Heart left ventricle (tissue), 16 donors: ENCODE data around the gene LRP2. TPM values are rescaled to one million over a fixed set of nuclear protein-coding genes. Genes with fewer than 3 reads are reported as not detected.

ENCODE experiments used
- ATAC-seq, 4 donors: fragments of 200-7000 bp; cut with Tn5 transposase; one replicate each; pipeline ENCODE4 v1.9.1; 2020 to 2022; ENCODE audit warnings: moderate library complexity in 4 of 4, mild to moderate bottlenecking in 3 of 4, moderate number of reproducible peaks in 1 of 4
- DNase-seq, 5 donors: peaks; one replicate each; pipeline ENCODE4 v3.0.0-alpha.2; 2020
- H3K27ac ChIP-seq, 12 donors: fragments of 200-600 bp; sonication (generic) in 4 of 12; one replicate each; pipeline versions ENCODE4 v1.5.0 to v1.8.0; 2016 to 2022; ENCODE audit warnings: mild to moderate bottlenecking in 2 of 12
- H3K27me3 ChIP-seq, 9 donors: fragments of 200-600 bp; sonication (generic) in 2 of 9; one replicate each; pipeline versions ENCODE4 v1.5.1 to v1.8.0; 2016 to 2022; ENCODE audit warnings: mild to moderate bottlenecking in 3 of 9
- H3K36me3 ChIP-seq, 9 donors: fragments of 200-600 bp; sonication (generic) in 2 of 9; one replicate each; pipeline versions ENCODE4 v1.5.0 to v1.8.0; 2018 to 2022; ENCODE audit warnings: mild to moderate bottlenecking in 2 of 9
- H3K4me1 ChIP-seq, 12 donors: fragments of 200-600 bp; sonication (generic) in 4 of 12; one replicate each; pipeline versions ENCODE4 v1.5.0 to v1.8.0; 2016 to 2022; ENCODE audit warnings: mild to moderate bottlenecking in 3 of 12
- H3K4me3 ChIP-seq, 12 donors: fragments of 200-600 bp; sonication (generic) in 4 of 12; one replicate each; pipeline versions ENCODE4 v1.5.0 to v1.8.0; 2017 to 2022; ENCODE audit warnings: mild to moderate bottlenecking in 9 of 12, moderate library complexity in 4 of 12
- H3K9me3 ChIP-seq, 12 donors: fragments of 200-600 bp; sonication (generic) in 4 of 12; one replicate each; pipeline versions ENCODE4 v1.5.0 to v1.8.0; 2016 to 2022; ENCODE audit warnings: mild to moderate bottlenecking in 1 of 12
- POLR2A ChIP-seq, 2 donors: fragments of 450-650 bp; IDR thresholded peaks; one replicate each; pipeline ENCODE4 v1.6.1; 2017; ENCODE audit warnings: antibody characterized with exemption in 2 of 2, mild to moderate bottlenecking in 2 of 2, moderate library complexity in 2 of 2
- WGBS, 4 donors: extraction: QIAGEN DNeasy Blood & Tissue Kit in 2 of 4; methylation state at CpG; one replicate each; pipeline versions ENCODE4 v1.1.5 to v1.1.7; 2013 to 2018; 5-methylcytosine and 5-hydroxymethylcytosine counted together
- intact Hi-C, 10 donors: fragments of 100-400 bp; cut with DNase I; formaldehyde crosslinking; loops; one replicate each; pipeline versions ENCODE4 v1.11.1 to v1.14.2; 2022
- polyA plus RNA-seq, 2 donors: library from polyadenylated mRNA; stranded (reverse); fragments of 200-250 nt; gene quantifications; one replicate each; pipeline ENCODE4 v1.2.3, GENCODE V29; 2013
- total RNA-seq, 9 donors: library from RNA; depleted of rRNA in 2 of 9; stranded (reverse); fragments of >200 nt in 2 of 9; fragmentation: NEBNext Ultra II Directional in 3 of 9; extraction: Animal tissue kit (Norgen Biotek cat#: 25700) in 3 of 9; gene quantifications; one replicate each; pipeline versions ENCODE4 v1.1.0 to v1.2.4, GENCODE V29; 2016 to 2023
- TF ChIP-seq, protein P1 (sequence below), 12 donors: fragments of 200-600 bp; sonication (generic) in 4 of 12; IDR thresholded peaks; one replicate each; pipeline versions ENCODE4 v1.5.0 to v1.8.0; 2018 to 2022; ENCODE audit warnings: antibody characterized with exemption in 12 of 12, mild to moderate bottlenecking in 5 of 12
- donor health status: ischemic (EF 13 %, LVEDD 7.1; RV severe dilation, severe dysfunction).
- donor health status: healthy with polysubstance abuse.
- donor health status: DM: no; HTN: yes; CAD: no.
- donor health status: DM: no; HTN: no; CAD: no.
- donor health status: ischemic (EF 25% LVEDD 6.9; RV normal size, moderate dysfunction).
- donor health status: ischemic (EF 25% LVEDD 5.7; RV mildly dilated, moderate dysfunction).
- donor health status: healthy.
- donor health status: DM: yes; HTN: yes; CAD: no.
- donor health status: ischemic (EF 35%, LVEDD 5.7; RV mildly dilated, moderate dysfunction).
- donor health status: nonischemic (EF 11% LVEDD 7.7; RV severe dilation, severe dysfunction).
- donor health status: DM: yes; HTN: yes; CAD: no.
- donor health status: PGD.
- donor health status: ischemic (EF 29% LVEDD 5.4; RV normal size, mild dysfunction).
- donor health status: nonischemic (EF 23%, LVEDD 6.1; RV moderate dilation, normal function).

LRP2 gene
- total and polyA plus RNA-seq, 11 donors: 0.01 to 13.6 (median 0.09) TPM; not detected in 5

DNA sequence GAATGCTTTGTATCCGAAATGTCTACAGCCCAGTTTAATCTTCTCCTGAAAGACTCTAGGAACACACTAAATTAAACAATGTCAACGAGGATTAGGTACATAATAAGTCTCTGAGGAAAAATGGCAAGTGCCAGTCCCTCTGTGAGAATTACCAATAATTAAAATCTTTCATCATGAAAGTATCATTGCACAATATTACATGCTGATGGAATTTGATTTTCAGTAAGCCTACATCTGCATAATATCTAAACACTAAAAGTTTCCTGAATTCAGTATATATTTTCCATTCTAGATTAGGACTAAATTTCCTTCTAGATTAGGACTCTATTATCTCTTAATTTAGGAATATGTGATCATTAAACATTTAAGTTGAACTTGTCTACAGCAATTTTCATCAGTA, 132.1 kb downstream of the LRP2 start:
- Histone ChIP-seq H3K27ac (no peak overlapping the region), H3K27me3 (peaks cover 0 to 4% (median 0%) of the 10 kb centered on the region in 9 donors), H3K4me1 (no peaks in the 10 kb centered on the region), H3K9me3 (no peaks in the 10 kb centered on the region), H3K36me3 (no peaks in the 10 kb centered on the region), H3K4me3 (no peak overlapping the region)
- ATAC-seq: no peak
- WGBS, 4 donors: 63 to 67% (median 63%) methylated on average over 2 of the region's 2 CpGs
- DNase-seq: no peak
- TF ChIP-seq POLR2A (IDR thresholded peaks at IDR 0.05): no peak
- TF ChIP-seq, protein P1, sequence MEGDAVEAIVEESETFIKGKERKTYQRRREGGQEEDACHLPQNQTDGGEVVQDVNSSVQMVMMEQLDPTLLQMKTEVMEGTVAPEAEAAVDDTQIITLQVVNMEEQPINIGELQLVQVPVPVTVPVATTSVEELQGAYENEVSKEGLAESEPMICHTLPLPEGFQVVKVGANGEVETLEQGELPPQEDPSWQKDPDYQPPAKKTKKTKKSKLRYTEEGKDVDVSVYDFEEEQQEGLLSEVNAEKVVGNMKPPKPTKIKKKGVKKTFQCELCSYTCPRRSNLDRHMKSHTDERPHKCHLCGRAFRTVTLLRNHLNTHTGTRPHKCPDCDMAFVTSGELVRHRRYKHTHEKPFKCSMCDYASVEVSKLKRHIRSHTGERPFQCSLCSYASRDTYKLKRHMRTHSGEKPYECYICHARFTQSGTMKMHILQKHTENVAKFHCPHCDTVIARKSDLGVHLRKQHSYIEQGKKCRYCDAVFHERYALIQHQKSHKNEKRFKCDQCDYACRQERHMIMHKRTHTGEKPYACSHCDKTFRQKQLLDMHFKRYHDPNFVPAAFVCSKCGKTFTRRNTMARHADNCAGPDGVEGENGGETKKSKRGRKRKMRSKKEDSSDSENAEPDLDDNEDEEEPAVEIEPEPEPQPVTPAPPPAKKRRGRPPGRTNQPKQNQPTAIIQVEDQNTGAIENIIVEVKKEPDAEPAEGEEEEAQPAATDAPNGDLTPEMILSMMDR (IDR thresholded peaks at IDR 0.05): no peak
- intact Hi-C loops: no loop called here

- H3K4me1 ChIP-seq: no peaks in the 10 kb centered on the region
- intact Hi-C loops: loop anchor here in 4 of 10 donors (10.0 kb wide), 1 partner anchor 265 kb away; no protein-coding TSS in a partner anchor
Measured at GRCh38 chr2:169229590-169229989, 132.7 kb downstream of the LRP2 start.

DNA sequence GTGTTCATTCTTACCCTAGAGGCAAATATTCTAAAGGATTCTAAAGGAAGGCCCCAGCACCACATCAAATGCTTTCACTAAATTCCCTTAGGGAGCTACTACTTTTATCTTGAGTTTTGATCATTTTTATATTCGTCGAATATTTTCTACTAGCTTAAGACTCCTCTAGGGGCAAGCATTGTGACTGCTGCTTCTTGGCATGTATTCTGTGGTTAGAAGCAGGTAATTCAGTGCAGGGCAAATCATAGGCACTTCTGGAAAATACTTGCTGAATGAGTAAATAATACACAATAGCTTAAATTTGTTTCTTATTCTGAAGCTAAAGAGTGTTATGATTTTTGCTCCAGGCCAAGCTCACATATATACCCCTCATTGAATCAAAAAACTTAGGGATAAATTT, 136.4 kb downstream of the LRP2 start:
- Histone ChIP-seq H3K4me3 (no peak overlapping the region), H3K4me1 (no peaks in the 10 kb centered on the region), H3K9me3 (no peaks in the 10 kb centered on the region), H3K36me3 (no peaks in the 10 kb centered on the region), H3K27ac (no peak overlapping the region), H3K27me3 (peaks cover 0 to 4% (median 0%) of the 10 kb centered on the region in 9 donors)
- 88 to 92% (median 88%) methylated on average over 2 of the region's 2 CpGs for WGBS, 4 donors
- ATAC-seq (no peak), DNase-seq (no peak)
- TF ChIP-seq, protein P1 (IDR thresholded peaks at IDR 0.05): no peak
- TF ChIP-seq POLR2A (IDR thresholded peaks at IDR 0.05): no peak
- intact Hi-C loops: loop anchor here in 4 of 10 donors (10.0 kb wide), 1 partner anchor 261 kb away; no protein-coding TSS in a partner anchor

More at GRCh38 chr2:169229590-169229989, 132.7 kb downstream of the LRP2 start:
- Histone ChIP-seq H3K27me3 (peaks cover 0 to 4% (median 0%) of the 10 kb centered on the region in 9 donors), H3K36me3 (no peaks in the 10 kb centered on the region), H3K4me3 (no peak overlapping the region), H3K27ac (no peak overlapping the region), H3K9me3 (no peaks in the 10 kb centered on the region)
- no peak for DNase-seq
- no peak for ATAC-seq
- TF ChIP-seq, protein P1 (IDR thresholded peaks at IDR 0.05): no peak
- TF ChIP-seq POLR2A (IDR thresholded peaks at IDR 0.05): no peak

- intact Hi-C loops: loop anchor here in 4 of 10 donors (10.0 kb wide), 1 partner anchor 260 kb away; no protein-coding TSS in a partner anchor
- DNase-seq (no peak), ATAC-seq (no peak)
- Histone ChIP-seq H3K4me3 (no peak overlapping the region), H3K36me3 (no peaks in the 10 kb centered on the region), H3K9me3 (no peaks in the 10 kb centered on the region), H3K4me1 (no peaks in the 10 kb centered on the region), H3K27ac (no peak overlapping the region), H3K27me3 (peaks cover 0 to 4% (median 0%) of the 10 kb centered on the region in 9 donors)
- TF ChIP-seq POLR2A (IDR thresholded peaks at IDR 0.05): no peak
- TF ChIP-seq, protein P1 (IDR thresholded peaks at IDR 0.05): no peak
- WGBS, 4 donors: 51 to 60% (median 56%) methylated on average over 2 of the region's 2 CpGs
Measured at GRCh38 chr2:169225233-169225750, 137.0 kb downstream of the LRP2 start.
